RWPE2 (cell line): Measurements from ENCODE around the gene NIPSNAP2.
A peak's percentile ranks its signal among the peaks of the same experiment; 100 is the strongest.

ENCODE experiments used
- ATAC-seq: fragments of 200-7000 bp; cut with Tn5 transposase; 3 replicates; pipeline ENCODE4 v1.9.1; 2021; ENCODE audit warnings: low read depth
- DNase-seq: peaks from one replicate; pipeline ENCODE4 v3.0.0-alpha.2; 2020; ENCODE audit warnings: low spot score
- H3K27ac ChIP-seq: fragments of 450-650 bp; 2 replicates; pipeline ENCODE4 v1.5.1; 2017; ENCODE audit warnings: mild to moderate bottlenecking; ENCODE audit not compliant: poor library complexity, severe bottlenecking
- H3K27me3 ChIP-seq: fragments of 250-450 bp; sonication (Bioruptor Pico); 2 replicates; pipeline ENCODE4 v1.5.1; 2021; ENCODE audit warnings: mild to moderate bottlenecking, moderate library complexity; ENCODE audit not compliant: insufficient read depth, poor library complexity, severe bottlenecking
- H3K36me3 ChIP-seq: fragments of 250-450 bp; sonication (Bioruptor Pico); 2 replicates; pipeline ENCODE4 v1.5.1; 2020; ENCODE audit warnings: low read depth, mild to moderate bottlenecking, moderate library complexity
- H3K4me1 ChIP-seq: fragments of 250-450 bp; sonication (Bioruptor Pico); 2 replicates; pipeline ENCODE4 v1.5.1; 2021; ENCODE audit warnings: mild to moderate bottlenecking, moderate library complexity; ENCODE audit not compliant: insufficient read depth, poor library complexity, severe bottlenecking
- H3K4me3 ChIP-seq: fragments of 250-450 bp; sonication (Bioruptor Pico); 2 replicates; pipeline ENCODE4 v1.5.1; 2021; ENCODE audit warnings: mild to moderate bottlenecking, moderate library complexity; ENCODE audit not compliant: severe bottlenecking
- H3K9me3 ChIP-seq: fragments of 250-450 bp; sonication (Bioruptor Pico); 2 replicates; pipeline ENCODE4 v1.5.1; 2021; ENCODE audit warnings: mild to moderate bottlenecking, moderate library complexity; ENCODE audit not compliant: severe bottlenecking
- TF ChIP-seq, protein P1 (sequence below): fragments of 450-650 bp; IDR thresholded peaks from one replicate; pipeline ENCODE4 v1.5.1; 2017; ENCODE audit warnings: mild to moderate bottlenecking, moderate library complexity; ENCODE audit not compliant: poor library complexity, severe bottlenecking

The NIPSNAP2 gene

DNA sequence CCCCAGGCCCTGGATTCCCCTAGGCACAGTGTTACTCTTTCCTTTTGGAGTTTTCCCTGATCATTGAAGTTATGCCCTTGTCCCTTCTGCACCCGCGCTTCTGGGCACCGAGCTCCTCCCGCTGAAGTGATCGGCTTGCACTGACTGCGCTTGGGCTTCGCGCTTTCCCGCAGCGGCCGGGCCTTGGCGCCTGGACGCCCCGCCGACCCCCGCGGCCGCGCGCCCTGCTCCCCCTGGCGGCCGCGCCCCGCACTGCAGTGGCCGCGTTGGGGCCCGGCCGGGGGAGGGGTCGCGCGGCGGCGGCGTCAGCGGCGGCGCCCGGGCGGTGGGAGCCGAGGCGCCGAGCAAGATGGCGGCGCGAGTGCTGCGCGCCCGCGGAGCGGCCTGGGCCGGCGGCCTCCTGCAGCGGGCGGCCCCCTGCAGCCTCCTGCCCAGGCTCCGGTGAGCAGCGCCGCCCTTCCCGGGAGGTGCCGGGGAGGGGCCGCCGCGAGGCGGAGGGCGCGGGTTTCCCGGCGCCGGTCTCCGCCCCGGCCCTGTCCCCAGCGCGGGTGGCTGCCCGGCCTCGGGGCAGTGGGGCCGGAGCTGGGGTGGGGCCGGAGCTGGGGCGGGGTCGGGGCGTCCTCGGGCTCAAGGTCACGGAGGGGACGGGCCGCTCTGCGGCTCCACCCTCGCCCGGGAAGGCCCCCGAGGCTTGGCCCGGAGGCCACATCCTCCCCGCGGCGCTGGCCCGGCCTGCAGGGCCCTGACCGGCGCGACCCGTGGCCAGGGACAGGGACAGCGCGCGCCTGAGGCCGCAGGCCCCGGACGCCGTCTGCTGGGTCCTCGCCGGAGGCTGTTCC, at the start of gene NIPSNAP2:
Gene NIPSNAP2, plus strand, starts transcription at position 325 of the 839 bp plus-strand sequence. Its CDS starts 25 bp downstream, at position 350.
- H3K4me3 ChIP-seq: peak within 1 kb of the TSS; percentile 66
- TF ChIP-seq, protein P1, sequence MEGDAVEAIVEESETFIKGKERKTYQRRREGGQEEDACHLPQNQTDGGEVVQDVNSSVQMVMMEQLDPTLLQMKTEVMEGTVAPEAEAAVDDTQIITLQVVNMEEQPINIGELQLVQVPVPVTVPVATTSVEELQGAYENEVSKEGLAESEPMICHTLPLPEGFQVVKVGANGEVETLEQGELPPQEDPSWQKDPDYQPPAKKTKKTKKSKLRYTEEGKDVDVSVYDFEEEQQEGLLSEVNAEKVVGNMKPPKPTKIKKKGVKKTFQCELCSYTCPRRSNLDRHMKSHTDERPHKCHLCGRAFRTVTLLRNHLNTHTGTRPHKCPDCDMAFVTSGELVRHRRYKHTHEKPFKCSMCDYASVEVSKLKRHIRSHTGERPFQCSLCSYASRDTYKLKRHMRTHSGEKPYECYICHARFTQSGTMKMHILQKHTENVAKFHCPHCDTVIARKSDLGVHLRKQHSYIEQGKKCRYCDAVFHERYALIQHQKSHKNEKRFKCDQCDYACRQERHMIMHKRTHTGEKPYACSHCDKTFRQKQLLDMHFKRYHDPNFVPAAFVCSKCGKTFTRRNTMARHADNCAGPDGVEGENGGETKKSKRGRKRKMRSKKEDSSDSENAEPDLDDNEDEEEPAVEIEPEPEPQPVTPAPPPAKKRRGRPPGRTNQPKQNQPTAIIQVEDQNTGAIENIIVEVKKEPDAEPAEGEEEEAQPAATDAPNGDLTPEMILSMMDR: peak; percentile 98
- H3K36me3 ChIP-seq: peaks cover 15% of the 10 kb centered on the region
- H3K27ac ChIP-seq: peak within 1 kb of the TSS; percentile 89
- H3K9me3 ChIP-seq: no peaks in the 10 kb centered on the region
- no peak for DNase-seq
- H3K4me1 ChIP-seq: peaks cover 27% of the 10 kb centered on the region
- ATAC-seq: peak; percentile 22
- no peaks in the 10 kb centered on the region for H3K27me3 ChIP-seq

DNA sequence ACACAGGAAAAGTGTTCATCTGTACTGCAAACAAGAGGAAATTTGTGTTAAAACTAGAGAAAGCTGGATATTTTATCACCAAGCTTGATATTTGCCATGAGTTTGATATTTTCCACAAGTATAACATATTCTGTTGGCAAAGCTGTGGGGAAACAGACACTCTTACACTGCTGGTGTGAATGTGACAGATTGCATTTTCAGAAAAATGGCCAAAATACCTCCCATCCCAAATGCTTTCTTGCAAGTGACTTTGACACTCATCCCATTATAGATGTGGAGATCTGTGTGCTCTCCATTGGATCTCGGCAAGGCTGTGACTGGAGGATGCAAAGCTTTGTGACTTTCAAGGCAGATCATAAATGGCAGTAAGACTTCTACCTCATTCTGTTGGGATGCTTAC, 46.6 kb upstream of the NIPSNAP2 start:
- H3K27me3 ChIP-seq: no peaks in the 10 kb centered on the region
- H3K4me3 ChIP-seq: no peak overlapping the region
- no peak for DNase-seq
- no peaks in the 10 kb centered on the region for H3K4me1 ChIP-seq
- H3K9me3 ChIP-seq: no peaks in the 10 kb centered on the region
- TF ChIP-seq, protein P1: no peak
- H3K36me3 ChIP-seq: no peaks in the 10 kb centered on the region
- H3K27ac ChIP-seq: no peak overlapping the region
- no peak for ATAC-seq

DNA sequence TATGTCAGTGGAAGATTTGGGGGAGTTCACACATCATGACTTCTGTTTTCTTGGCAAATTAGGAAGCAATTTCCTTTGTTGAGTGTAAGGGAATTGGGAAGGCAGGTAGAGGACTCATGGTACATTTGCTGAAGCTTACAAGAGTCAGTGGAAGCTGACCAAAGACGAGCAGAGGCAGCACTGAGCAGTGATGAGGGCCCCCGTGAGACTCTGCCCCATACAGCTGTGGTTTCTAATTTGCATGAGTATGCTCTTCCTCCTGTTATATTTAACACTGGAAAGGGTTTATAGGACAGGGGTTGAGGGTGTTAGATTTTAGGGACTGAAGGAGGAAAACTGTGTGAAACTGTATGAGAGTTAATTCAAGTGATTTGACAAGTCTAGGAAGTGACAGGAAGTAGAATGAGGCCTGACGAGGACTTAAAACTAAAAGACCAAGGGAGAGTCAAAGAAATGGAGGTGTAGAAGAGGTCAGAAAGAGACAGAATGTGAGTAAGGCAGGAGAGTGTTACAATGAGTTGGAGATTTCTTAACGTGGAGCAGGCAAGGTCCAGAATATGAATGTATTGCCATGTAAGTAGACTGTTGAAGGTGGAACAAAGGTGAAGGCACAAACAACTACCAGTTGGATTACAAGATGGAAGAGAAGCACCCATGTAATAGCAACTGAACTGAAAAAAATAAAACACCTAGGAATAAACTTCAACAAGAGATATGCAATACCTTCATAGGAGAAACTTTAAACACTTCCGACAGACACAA, 36.2 kb upstream of the NIPSNAP2 start:
- ATAC-seq (no peak), DNase-seq (no peak)
- H3K27me3 ChIP-seq: no peaks in the 10 kb centered on the region
- no peaks in the 10 kb centered on the region for H3K36me3 ChIP-seq
- H3K9me3 ChIP-seq: no peaks in the 10 kb centered on the region
- H3K27ac ChIP-seq: no peak overlapping the region
- no peaks in the 10 kb centered on the region for H3K4me1 ChIP-seq
- no peak overlapping the region for H3K4me3 ChIP-seq
- TF ChIP-seq, protein P1: no peak

DNA sequence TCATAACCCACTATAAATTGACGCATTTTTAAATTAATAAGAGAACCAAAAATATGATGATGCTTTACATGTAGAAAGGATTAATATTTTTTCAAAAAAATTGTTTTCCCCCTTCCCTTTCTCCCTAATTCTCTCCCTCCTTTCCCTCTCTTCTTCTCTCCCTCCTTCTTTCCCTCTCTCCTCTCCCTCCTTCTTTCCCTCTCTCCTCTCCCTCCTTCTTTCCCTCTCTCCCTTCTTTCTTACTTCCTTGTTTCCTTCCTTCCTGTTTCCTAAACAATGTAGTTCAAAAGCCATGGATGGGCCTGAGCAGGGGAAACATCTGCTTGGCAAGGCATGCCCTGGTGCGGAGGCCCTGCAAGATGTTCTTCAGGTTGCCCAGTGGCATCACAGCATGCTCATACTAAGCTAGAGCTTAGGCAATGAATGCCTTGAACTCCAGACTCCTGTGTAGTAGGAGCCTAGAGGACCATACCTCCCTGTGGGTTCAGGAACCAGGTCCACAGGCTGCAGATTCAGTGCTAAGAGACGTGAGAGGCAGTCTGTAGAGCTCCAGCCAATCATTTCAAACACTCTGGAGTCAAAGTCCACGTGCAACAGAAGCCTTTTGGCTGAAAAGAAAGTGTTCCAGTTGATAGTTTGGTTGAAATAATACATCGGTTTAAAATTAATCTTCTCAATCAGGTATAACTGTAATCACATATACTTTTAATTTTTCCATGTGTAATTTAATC, 32.8 kb upstream of the NIPSNAP2 start:
- Histone ChIP-seq H3K27ac (no peak overlapping the region), H3K27me3 (no peaks in the 10 kb centered on the region), H3K9me3 (no peaks in the 10 kb centered on the region), H3K36me3 (no peaks in the 10 kb centered on the region), H3K4me3 (no peak overlapping the region), H3K4me1 (no peaks in the 10 kb centered on the region)
- TF ChIP-seq, protein P1: no peak
- no peak for ATAC-seq
- DNase-seq: no peak
